HepG2 (cell line): Measurements from ENCODE around the gene VAC14. TPM values are rescaled to one million over a fixed set of nuclear protein-coding genes. Genes with fewer than 3 reads are reported as not detected.

ENCODE experiments used
- GZF1 ChIP-seq: sonication (generic); formaldehyde crosslinking; IDR thresholded peaks from 2 replicates; pipeline ENCODE4 v1.5.1; 2020; ENCODE audit warnings: mild to moderate bottlenecking, missing genetic modification reagents
- HNRNPH1 ChIP-seq: fragments of 200-400 bp; formaldehyde crosslinking; optimal IDR thresholded peaks from 2 replicates; pipeline ENCODE3; 2017; ENCODE audit warnings: mild to moderate bottlenecking, low read depth, low read length
- KDM4B ChIP-seq: sonication (generic); formaldehyde crosslinking; IDR thresholded peaks from 2 replicates; pipeline ENCODE4 v1.4.0; 2020; ENCODE audit warnings: missing genetic modification reagents
- MATR3 ChIP-seq: sonication (generic); formaldehyde crosslinking; IDR thresholded peaks from 2 replicates; pipeline ENCODE4 v1.4.0; 2020; ENCODE audit warnings: missing genetic modification reagents
- MNT ChIP-seq: fragments of 450-650 bp; IDR thresholded peaks from 2 replicates; pipeline ENCODE4 v1.6.1; 2016
- MTA1 ChIP-seq: sonication (generic); formaldehyde crosslinking; IDR thresholded peaks from 2 replicates; pipeline ENCODE4 v1.4.0; 2020; ENCODE audit warnings: missing genetic modification reagents, mild to moderate bottlenecking, borderline replicate concordance
- PBX3 ChIP-seq: sonication (generic); formaldehyde crosslinking; IDR thresholded peaks from 2 replicates; pipeline ENCODE4 v1.8.1; 2023; ENCODE audit warnings: missing genetic modification reagents, inconsistent platforms, borderline replicate concordance
- RFXANK ChIP-seq: IDR thresholded peaks from 2 replicates; pipeline ENCODE4 v1.6.1; 2016
- THAP9 ChIP-seq: sonication (generic); formaldehyde crosslinking; IDR thresholded peaks from 2 replicates; pipeline ENCODE4; 2020; ENCODE audit warnings: missing genetic modification reagents, mild to moderate bottlenecking, borderline replicate concordance
- TMF1 ChIP-seq: sonication (generic); formaldehyde crosslinking; IDR thresholded peaks from 2 replicates; pipeline ENCODE4 v1.8.1; 2022; ENCODE audit warnings: low read depth, missing genetic modification reagents
- YEATS4 ChIP-seq: sonication (generic); formaldehyde crosslinking; IDR thresholded peaks from 2 replicates; pipeline ENCODE4 v1.4.0; 2020; ENCODE audit warnings: missing genetic modification reagents, borderline replicate concordance
- ZBTB26 ChIP-seq: IDR thresholded peaks from 2 replicates; pipeline ENCODE4 v1.6.1; 2016; ENCODE audit warnings: missing compliant biosample characterization, missing genetic modification reagents, borderline replicate concordance
- ZBTB7B ChIP-seq: sonication (generic); formaldehyde crosslinking; IDR thresholded peaks from 2 replicates; pipeline ENCODE4 v1.4.0; 2020; ENCODE audit warnings: missing genetic modification reagents
- ZMYM2 ChIP-seq: sonication (generic); formaldehyde crosslinking; IDR thresholded peaks from 2 replicates; pipeline ENCODE4 v1.8.0; 2022; ENCODE audit warnings: mild to moderate bottlenecking, missing genetic modification reagents
- ZNF20 ChIP-seq: sonication (generic); formaldehyde crosslinking; IDR thresholded peaks from 2 replicates; pipeline ENCODE4 v1.4.0; 2020; ENCODE audit warnings: mild to moderate bottlenecking, moderate library complexity, missing genetic modification reagents
- ZNF343 ChIP-seq: sonication (generic); formaldehyde crosslinking; IDR thresholded peaks from 2 replicates; pipeline ENCODE4 v1.4.0; 2020; ENCODE audit warnings: mild to moderate bottlenecking, missing genetic modification reagents
- ZNF432 ChIP-seq: sonication (generic); formaldehyde crosslinking; IDR thresholded peaks from 2 replicates; pipeline ENCODE4 v1.5.0; 2020; ENCODE audit warnings: missing genetic modification reagents, mild to moderate bottlenecking, borderline replicate concordance
- ZNF597 ChIP-seq: sonication (generic); formaldehyde crosslinking; IDR thresholded peaks from 2 replicates; pipeline ENCODE4 v1.5.0; 2020; ENCODE audit warnings: missing genetic modification reagents
- ZNF770 ChIP-seq: sonication (generic); formaldehyde crosslinking; IDR thresholded peaks from 2 replicates; pipeline ENCODE4 v1.5.0; 2020; ENCODE audit warnings: mild to moderate bottlenecking, missing genetic modification reagents
- polyA plus RNA-seq, 8 experiments: library from polyadenylated mRNA; depleted of rRNA in 3 of 8; stranded (reverse) in 7 of 8; unstranded in 1 of 8; fragments of >200 nt; fragmentation: Illumina TruSeq in 4 of 8; extraction: Trizol in 4 of 8; gene quantifications; 2 replicates each; pipeline versions ENCODE4 v1.2.1 to v1.2.3, GENCODE V29; 2011 to 2016; ENCODE audit warnings: low read depth in 4 of 8, missing spikeins in 1 of 8, mixed read lengths in 1 of 8; ENCODE audit not compliant: insufficient read depth in 1 of 8
- total RNA-seq, 5 experiments: library from RNA; depleted of rRNA; stranded (reverse); fragments of >200 nt; fragmentation: Illumina TruSeq; extraction: Trizol; gene quantifications; 2 replicates each; pipeline ENCODE4 v1.2.3, GENCODE V29; 2016; ENCODE audit warnings: low read depth in 1 of 5

The VAC14 gene
- total and polyA plus RNA-seq, 2 of the 13 experiments (the other 11 are each of a cell fraction or from before 2014, with no cell fraction given) = 23.5 to 24.6 TPM

- TF ChIP-seq ZBTB7B (CRISPR knock-in tag) (no peak), MTA1 (no peak), ZNF343 (CRISPR knock-in tag) (no peak), ZNF20 (CRISPR knock-in tag) (no peak), YEATS4 (CRISPR knock-in tag) (no peak), THAP9 (no peak), PBX3 (CRISPR knock-in tag) (no peak), ZNF597 (CRISPR knock-in tag) (no peak), MATR3 (CRISPR knock-in tag) (no peak), HNRNPH1 (no peak), MNT (0 out of 2 replicates have a peak, but pooled peaks have one; percentile 10), RFXANK (CRISPR knock-in tag) (no peak), ZMYM2 (no peak), ZNF770 (CRISPR knock-in tag) (peak; percentile 60), TMF1 (CRISPR knock-in tag) (no peak), ZNF432 (CRISPR knock-in tag) (no peak), GZF1 (no peak), ZBTB26 (CRISPR knock-in tag) (no peak), KDM4B (CRISPR knock-in tag) (no peak)
Measured at GRCh38 chr16:70638814-70639792, 161.9 kb downstream of the VAC14 start (continued).
